GM12892 (cell line): ENCODE measurements around the gene PRDM11.

Source experiments
- DNase-seq: peaks from one replicate; pipeline ENCODE4 v3.0.0; 2011; ENCODE audit not compliant: insufficient read length
- FAIRE-seq: peaks from 2 replicates; lab custom pipeline; 2011; peaks lifted over from hg19 to GRCh38; lab: Jason Lieb, UNC
- POLR2A ChIP-seq: IDR thresholded peaks from 2 replicates; pipeline ENCODE4 v1.6.1; 2011; ENCODE audit warnings: low read depth, low read length, control low read depth
- POLR2AphosphoS5 ChIP-seq: IDR thresholded peaks from 2 replicates; pipeline ENCODE4 v1.6.1; 2011; ENCODE audit warnings: low read depth, low read length, control low read depth
- TAF1 ChIP-seq: IDR thresholded peaks from 2 replicates; pipeline ENCODE4 v1.6.1; 2011; ENCODE audit warnings: low read depth, mild to moderate bottlenecking, control low read depth, low read length, borderline replicate concordance

PRDM11 gene

DNA sequence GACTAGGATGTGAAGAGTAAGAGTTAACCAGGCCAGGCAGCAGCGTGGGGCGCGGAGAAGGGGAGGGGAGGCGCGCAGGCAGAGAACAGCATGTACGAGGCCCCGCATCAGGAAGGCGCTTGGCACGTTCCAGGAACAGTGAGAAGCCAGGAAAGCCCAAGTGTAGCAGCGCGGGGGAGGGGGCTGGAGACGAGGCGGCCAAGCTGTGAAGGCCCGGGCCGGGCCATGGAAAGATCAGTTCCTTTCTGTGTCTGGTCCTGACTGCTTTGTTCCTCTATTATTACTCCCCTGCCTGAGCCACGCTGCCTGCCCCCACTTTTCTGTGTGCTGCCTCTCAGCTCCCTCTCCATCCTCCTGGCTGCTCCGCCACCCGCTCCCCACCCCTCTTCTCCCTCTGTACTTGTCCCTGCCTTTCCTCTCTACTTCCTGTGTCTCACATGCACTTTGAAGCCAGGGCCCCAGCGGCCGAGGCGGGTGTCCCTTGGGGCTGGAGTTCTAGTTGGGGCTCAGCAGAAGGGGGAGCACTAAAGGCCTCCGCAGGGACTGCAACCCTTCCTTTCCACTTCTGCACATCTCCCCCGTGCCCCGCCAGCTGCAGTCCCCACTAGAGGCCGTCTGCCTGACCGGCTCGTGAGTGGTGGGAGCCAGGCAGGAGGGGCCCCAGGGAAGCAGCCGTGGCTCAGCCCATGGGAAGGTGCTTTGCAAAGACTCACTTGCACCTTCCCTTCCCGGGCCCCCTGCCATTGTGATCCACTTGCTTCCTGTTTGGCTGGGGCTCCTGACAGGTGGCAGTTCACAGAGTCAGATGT is 63.7 kb downstream of the PRDM11 start:
- DNase-seq, result no peak
- FAIRE-seq, result no peak
- TF ChIP-seq TAF1 (no peak), POLR2A (no peak), POLR2AphosphoS5 (no peak)

DNA sequence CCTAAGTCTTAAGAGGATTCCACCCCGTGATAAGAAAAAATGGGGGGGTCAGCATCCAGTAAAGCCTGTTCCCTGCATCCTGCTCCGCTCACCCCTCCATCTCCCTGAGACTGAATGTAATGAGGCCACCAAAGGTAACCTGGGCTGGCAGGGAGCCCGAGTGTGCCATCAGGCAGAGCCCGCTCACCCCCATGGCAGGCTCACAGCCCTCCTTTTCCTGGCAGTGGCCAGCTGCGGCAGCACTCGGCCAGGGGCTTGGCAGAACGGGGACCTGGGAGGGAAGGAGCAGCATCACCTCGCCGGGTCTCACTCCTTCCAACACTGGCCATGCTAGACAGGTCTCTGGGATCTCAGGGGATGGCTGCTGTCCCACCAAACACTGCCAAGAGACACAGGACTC is 64.4 kb downstream of the PRDM11 start:
- DNase-seq (no peak), FAIRE-seq (no peak)
- no peak for TF ChIP-seq POLR2A
- no peak for TF ChIP-seq POLR2AphosphoS5
- TF ChIP-seq TAF1, result no peak

DNA sequence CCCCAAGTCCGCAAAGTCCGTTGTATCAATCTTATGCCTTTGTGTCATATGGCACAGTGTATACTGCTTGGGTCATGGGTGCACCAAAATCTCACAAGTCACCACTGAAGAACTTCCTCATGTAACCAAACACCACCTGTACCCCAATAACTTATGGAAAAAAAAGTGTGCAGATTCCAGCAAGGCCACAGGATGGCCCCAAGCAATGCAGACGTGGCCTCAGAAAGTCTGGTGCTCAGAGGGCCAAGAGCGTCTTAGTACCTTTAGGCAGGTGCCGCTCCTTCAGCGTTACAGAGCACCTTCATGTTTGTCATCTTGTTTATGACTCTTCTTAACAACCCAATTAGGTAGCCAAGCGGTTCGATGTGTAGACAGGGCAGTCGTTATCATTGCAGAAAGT is 65.3 kb downstream of the PRDM11 start:
- no peak for DNase-seq
- TF ChIP-seq TAF1 (no peak), POLR2A (no peak), POLR2AphosphoS5 (no peak)
- FAIRE-seq, result no peak

DNA sequence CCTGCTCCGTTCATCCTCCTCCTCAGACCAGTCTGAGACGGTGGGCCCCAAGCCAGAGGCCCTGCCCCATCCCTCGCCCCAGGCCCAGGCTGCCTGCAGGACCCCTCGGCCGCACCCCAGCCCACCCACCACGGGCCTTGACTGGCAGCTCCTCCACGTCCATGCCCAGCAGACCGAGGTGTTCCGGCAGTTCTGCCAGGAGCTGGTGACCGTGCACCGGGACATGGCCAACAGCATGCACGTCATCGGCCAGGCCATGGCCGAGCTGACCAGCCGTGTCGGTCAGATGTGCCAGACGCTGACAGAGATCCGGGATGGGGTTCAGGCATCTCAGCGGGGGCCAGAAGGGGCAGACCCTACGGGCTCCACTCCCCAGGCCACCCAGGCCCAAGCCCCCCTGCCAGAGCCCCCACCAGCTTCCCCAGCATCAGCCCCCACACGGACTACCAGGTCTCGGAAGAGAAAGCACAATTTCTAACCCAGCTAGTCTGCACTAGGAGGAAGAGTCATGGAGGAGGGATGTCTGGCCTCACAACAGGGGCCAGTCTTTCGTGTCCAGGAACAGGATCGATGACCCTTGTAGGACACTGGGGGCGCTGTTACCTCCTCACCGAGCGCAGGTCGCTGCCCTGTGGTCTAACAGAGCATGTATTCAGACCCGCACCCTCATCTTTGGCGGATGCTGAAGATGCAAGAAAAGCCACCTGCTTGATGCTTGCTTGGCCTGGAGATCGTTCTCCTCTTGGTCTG is 66.3 kb downstream of the PRDM11 start:
- TF ChIP-seq POLR2A (no peak), TAF1 (no peak), POLR2AphosphoS5 (no peak)
- FAIRE-seq (no peak), DNase-seq (no peak)

DNA sequence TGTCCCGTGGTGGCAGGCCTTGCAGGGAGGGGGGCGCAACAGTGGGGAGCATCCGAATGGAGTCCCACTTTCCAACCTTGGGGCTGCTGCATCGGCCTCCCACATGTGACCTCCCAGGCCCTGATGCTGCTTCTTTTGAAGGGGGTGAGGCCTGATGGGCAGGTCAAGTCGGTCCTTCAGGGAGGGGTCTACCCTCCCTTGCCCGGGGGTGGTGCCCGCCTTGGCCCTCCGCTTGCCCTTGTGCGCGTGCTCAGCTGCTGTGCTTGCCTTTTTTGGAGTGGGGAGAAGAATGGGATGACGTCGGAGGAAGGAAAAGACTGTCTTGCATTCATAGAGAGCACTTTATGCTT is 66.9 kb downstream of the PRDM11 start:
- FAIRE-seq, result no peak
- TF ChIP-seq POLR2A, result no peak
- TF ChIP-seq TAF1, result no peak
- TF ChIP-seq POLR2AphosphoS5, result no peak
- no peak for DNase-seq

DNA sequence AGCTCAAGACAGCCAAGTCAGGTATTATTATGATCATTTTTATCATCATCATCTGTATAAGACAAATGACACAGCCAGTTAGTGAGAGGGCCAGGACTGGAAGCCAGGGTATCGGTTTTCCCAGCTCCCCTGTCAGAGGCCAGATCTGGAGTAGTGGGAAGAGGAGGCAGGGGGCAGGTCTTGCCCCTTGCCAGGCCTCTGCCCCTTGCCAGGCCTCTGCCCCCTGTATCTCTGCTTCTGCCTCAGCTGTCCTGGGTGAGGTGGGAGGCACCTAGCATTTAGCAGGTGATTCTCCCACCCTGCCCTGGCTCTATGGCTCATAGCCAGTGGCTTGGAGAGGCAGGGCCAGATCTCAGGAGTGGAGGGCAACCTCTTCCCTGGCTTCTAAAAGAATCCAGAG is 67.3 kb downstream of the PRDM11 start:
- DNase-seq, result no peak
- FAIRE-seq, result no peak
- TF ChIP-seq TAF1 (no peak), POLR2AphosphoS5 (no peak), POLR2A (no peak)

DNA sequence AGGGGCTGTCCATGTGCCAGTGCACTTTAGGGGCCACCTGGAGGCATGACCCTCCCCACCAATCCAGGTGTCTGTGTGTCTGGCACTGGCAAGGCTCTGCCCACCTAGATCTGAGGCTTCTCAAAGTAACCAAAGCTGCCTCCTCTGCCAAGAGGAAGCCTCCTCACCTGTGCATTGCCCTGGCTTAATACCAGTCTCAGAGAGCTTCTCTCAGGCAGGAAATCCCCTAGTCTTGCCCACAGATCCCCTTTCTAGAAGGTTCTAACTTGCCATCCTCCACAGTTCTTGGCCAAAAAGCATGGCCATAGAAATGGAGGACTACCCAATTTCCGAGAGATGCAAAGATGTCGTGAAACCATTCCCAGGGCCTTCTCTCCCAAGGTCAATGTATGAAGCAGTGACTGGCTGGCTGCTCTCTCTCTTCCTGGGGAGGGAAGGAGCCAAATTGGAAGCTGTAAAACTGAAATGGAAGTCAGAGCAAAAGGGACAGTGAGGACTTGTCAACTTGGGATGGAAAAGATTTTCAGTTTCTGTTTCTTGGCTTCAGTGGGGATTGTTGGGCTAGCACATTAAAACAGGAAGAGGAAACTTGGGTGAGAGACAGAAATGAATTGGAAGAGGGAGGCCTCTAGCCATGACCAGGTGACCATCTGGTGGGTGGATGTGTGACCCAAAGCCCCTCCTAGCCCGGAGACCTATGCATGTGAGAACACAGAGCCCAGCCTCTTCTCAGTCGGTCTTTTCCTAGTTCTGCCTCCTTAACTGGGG is 68.8 kb downstream of the PRDM11 start:
- no peak for DNase-seq
- no peak for FAIRE-seq
- TF ChIP-seq POLR2A, result no peak
- no peak for TF ChIP-seq POLR2AphosphoS5
- TF ChIP-seq TAF1, result no peak

DNA sequence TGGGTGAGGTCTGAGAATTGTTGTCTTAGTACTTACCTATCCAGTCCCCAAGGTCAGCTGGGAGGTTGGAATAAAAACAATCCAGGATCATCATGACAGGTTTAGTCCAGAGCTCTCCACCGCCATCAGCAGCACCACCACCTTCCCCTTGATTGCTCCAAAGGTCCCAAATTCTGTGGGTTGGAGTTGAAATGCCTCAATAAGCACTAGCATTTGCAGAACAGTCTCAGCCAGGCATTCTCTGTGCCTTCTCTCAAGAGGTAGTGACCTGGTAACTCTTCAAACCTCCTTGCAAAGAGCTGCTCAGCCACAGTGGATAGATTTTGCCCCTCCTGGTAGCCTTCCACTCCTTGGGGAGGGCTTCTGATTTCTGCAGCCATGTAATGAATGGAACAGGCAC is 69.6 kb downstream of the PRDM11 start:
- no peak for FAIRE-seq
- TF ChIP-seq POLR2A (no peak), TAF1 (no peak), POLR2AphosphoS5 (no peak)
- DNase-seq, result no peak

DNA sequence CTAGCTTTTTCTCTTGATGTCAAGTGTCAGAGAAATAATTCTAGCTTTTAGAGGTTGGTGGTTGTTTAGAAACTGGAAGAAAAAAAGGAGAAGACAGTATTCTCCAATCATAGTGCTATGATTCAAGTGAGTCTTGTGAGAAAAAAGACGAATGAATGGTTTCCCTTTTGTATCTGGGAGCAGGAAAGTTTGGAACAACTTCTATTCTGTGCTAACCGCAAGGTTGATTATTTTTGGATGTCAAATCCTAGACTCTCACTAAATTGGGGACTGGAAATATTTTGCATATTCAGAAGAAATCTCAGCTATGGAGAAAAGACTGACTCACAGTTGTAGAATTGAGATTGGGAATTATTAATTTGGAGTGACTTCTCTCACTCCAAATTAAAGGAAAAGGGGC is 70.5 kb downstream of the PRDM11 start:
- DNase-seq (no peak), FAIRE-seq (no peak)
- TF ChIP-seq TAF1 (no peak), POLR2AphosphoS5 (no peak), POLR2A (no peak)

DNA sequence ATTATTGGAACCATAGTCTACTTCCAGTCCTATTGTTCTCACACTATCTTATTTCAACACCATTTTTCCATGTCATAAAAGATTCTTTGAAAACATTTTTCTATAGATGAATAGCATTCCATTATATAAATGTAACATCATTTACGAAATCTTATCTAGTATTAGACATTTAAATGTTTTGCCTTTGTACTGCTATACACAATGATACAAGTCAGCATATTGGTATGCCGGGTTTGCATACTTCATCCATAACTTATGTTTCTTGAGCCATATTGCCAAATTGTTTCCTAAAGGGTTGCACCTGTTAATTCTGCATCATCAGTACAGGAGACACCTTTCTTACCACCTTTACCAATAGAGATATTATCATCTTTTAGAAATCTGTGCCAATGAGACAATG is 71.6 kb downstream of the PRDM11 start:
- no peak for TF ChIP-seq POLR2A
- no peak for FAIRE-seq
- DNase-seq, result no peak

DNA sequence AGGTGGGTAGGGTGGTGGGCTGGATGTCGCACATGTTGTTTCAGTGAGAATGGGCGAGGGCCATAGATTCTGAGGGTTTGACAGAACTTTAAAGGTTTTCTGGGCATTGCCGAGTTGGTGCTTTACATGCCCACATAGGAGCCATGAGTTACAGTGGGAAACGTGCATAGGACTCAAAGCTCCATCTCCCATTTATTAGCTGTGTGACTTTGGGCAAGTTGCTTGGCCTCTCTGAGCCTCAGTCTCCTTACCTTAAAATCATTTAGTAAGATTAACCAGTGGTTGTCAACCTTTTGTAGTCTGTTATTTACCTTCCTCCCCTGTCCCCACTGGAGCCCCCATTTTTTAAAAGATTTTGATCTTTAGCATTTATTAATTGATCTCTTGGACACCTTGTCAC is 72.3 kb downstream of the PRDM11 start:
- FAIRE-seq, result no peak
- no peak for TF ChIP-seq TAF1
- no peak for TF ChIP-seq POLR2AphosphoS5
- no peak for TF ChIP-seq POLR2A
- DNase-seq, result no peak
